Measurements from ENCODE around the gene CGN. TPM values are rescaled to one million over a fixed set of nuclear protein-coding genes. Genes with fewer than 3 reads are reported as not detected.

Gene CGN
- total and polyA plus RNA-seq, 2 of the 13 experiments (the other 11 are each of a cell fraction or from before 2014, with no cell fraction given), result 0.75 to 0.81 TPM

- TF ChIP-seq POLR2AphosphoS2 (IDR thresholded peaks at IDR 0.05; ENCODE audit: low read depth, low read length), result no peak
- TF ChIP-seq IRF1 (CRISPR knock-in tag; IDR thresholded peaks at IDR 0.05; ENCODE audit: low read depth), result no peak
- no peak for TF ChIP-seq XRCC5 (optimal IDR thresholded peaks at IDR 0.05; ENCODE audit: low read length)
- TF ChIP-seq PAXIP1 (CRISPR knock-in tag; conservative IDR thresholded peaks at IDR 0.05), result peak; percentile 56
- 0 out of 2 replicates have a peak, but pooled peaks have one; percentile 65 for TF ChIP-seq MEIS1 (CRISPR knock-in tag; IDR thresholded peaks at IDR 0.05; ENCODE audit: borderline replicate concordance)
- TF ChIP-seq SRF (IDR thresholded peaks at IDR 0.05; ENCODE audit: low read depth, low read length), result peak; percentile 99
- TF ChIP-seq KLF12 (CRISPR knock-in tag; IDR thresholded peaks at IDR 0.05; ENCODE audit: borderline replicate concordance), result no peak
- TF ChIP-seq NRL (CRISPR knock-in tag; IDR thresholded peaks at IDR 0.05; ENCODE audit: borderline replicate concordance), result 0 out of 2 replicates have a peak, but pooled peaks have one; percentile 17
- 0 out of 2 replicates have a peak, but pooled peaks have one; percentile 6 for TF ChIP-seq ZNF776 (CRISPR knock-in tag; IDR thresholded peaks at IDR 0.05)
- TF ChIP-seq U2AF2 (IDR thresholded peaks at IDR 0.05; ENCODE audit: low read depth, low read length), result no peak
- no peak for TF ChIP-seq AGO2 (optimal IDR thresholded peaks at IDR 0.05; ENCODE audit: low read depth, low read length)
- no peak for TF ChIP-seq DRAP1 (CRISPR knock-in tag; IDR thresholded peaks at IDR 0.05)
- TF ChIP-seq MZF1 (CRISPR knock-in tag; IDR thresholded peaks at IDR 0.05; ENCODE audit: borderline replicate concordance), result 0 out of 2 replicates have a peak, but pooled peaks have one; percentile 32
- peak; percentile 37; the same call in 1 of the 2 replicates for TF ChIP-seq GMEB1 (CRISPR knock-in tag; IDR thresholded peaks at IDR 0.05; ENCODE audit: borderline replicate concordance)
- TF ChIP-seq ZNF441 (CRISPR knock-in tag; IDR thresholded peaks at IDR 0.05; ENCODE audit: borderline replicate concordance), result peak; percentile 48; the same call in 1 of the 2 replicates
- 0 out of 2 replicates have a peak, but pooled peaks have one; percentile 7 for TF ChIP-seq ZNF724P (CRISPR knock-in tag; IDR thresholded peaks at IDR 0.05; ENCODE audit: borderline replicate concordance)
- TF ChIP-seq GATA4 (IDR thresholded peaks at IDR 0.05; ENCODE audit: borderline replicate concordance, low read depth), result no peak
- no peak for TF ChIP-seq ETV5 (CRISPR knock-in tag; IDR thresholded peaks at IDR 0.05; ENCODE audit: borderline replicate concordance)
- 0 out of 2 replicates have a peak, but pooled peaks have one; percentile 44 for TF ChIP-seq ZNF510 (CRISPR knock-in tag; IDR thresholded peaks at IDR 0.05; ENCODE audit: low read depth)
- TF ChIP-seq NFRKB (IDR thresholded peaks at IDR 0.05), result no peak
- TF ChIP-seq NCOA2 (CRISPR knock-in tag; IDR thresholded peaks at IDR 0.05), result 0 out of 2 replicates have a peak, but pooled peaks have one; percentile 5
- TF ChIP-seq ZNF780A (CRISPR knock-in tag; IDR thresholded peaks at IDR 0.05), result no peak
- TF ChIP-seq ZNF20 (CRISPR knock-in tag; IDR thresholded peaks at IDR 0.05), result no peak
- no peak for TF ChIP-seq TARDBP (CRISPR knock-in tag; IDR thresholded peaks at IDR 0.05)
Observed at GRCh38 chr1:151539321-151540020, 28.3 kb downstream of the CGN start (continued).
